Tibial artery (tissue), 4 donors: Measurements from ENCODE around the gene MT1E.
"Not testable (repeated sequence)": the region's sequence is repeated elsewhere in the genome, so short reads cannot be mapped to it uniquely, and the experiment has no call there.

Source experiments
- DNase-seq, 2 donors: peaks; one replicate each; pipeline ENCODE4 v3.0.0-alpha.2; 2019
- H3K27ac ChIP-seq, 2 donors: fragments of 200-600 bp; sonication (generic) in 1 of 2; 1 replicate in 1 of 2; 2 replicates in 1 of 2; pipeline ENCODE4 v1.5.1; 2018 to 2019; ENCODE audit warnings: mild to moderate bottlenecking in 1 of 2
- H3K27me3 ChIP-seq, 2 donors: fragments of 200-600 bp; sonication (generic) in 1 of 2; one replicate each; pipeline versions ENCODE4 v1.5.1 to v1.6.0; 2016 to 2019
- H3K36me3 ChIP-seq, 3 donors: fragments of 200-600 bp; sonication (generic) in 2 of 3; one replicate each; pipeline ENCODE4 v1.5.1; 2016 to 2019; ENCODE audit warnings: mild to moderate bottlenecking in 2 of 3
- H3K4me1 ChIP-seq, 4 donors: fragments of 200-600 bp; sonication (generic) in 2 of 4; 1 replicate in 3 of 4; 2 replicates in 1 of 4; pipeline ENCODE4 v1.5.1; 2016 to 2019
- H3K4me3 ChIP-seq, 2 donors: fragments of 200-600 bp; sonication (generic) in 1 of 2; 1 replicate in 1 of 2; 2 replicates in 1 of 2; pipeline ENCODE4 v1.5.1; 2018 to 2019; ENCODE audit warnings: mild to moderate bottlenecking in 2 of 2
- H3K9me3 ChIP-seq, 3 donors: fragments of 200-600 bp; sonication (generic) in 1 of 3; one replicate each; pipeline ENCODE4 v1.5.1; 2016 to 2019
- CTCF ChIP-seq, 2 experiments: fragments of 200-600 bp in 1 of 2; fragments of 450-650 bp in 1 of 2; IDR thresholded peaks; one replicate each; pipeline ENCODE4 v1.5.1; 2017 to 2019; ENCODE audit warnings: antibody characterized with exemption in 2 of 2, mild to moderate bottlenecking in 1 of 2, moderate library complexity in 1 of 2
- intact Hi-C: fragments of 100-400 bp; cut with DNase I; formaldehyde crosslinking; loops from one replicate; pipeline ENCODE4 v1.15.0; 2023; ENCODE audit warnings: low total_unique reads

MT1E gene

GRCh38 chr16:56616608-56617211 lies 8.9 kb upstream of the MT1E start:
- H3K36me3 ChIP-seq: no peaks in the 10 kb centered on the region
- peak overlapping the region; percentile 61 to 70 for H3K27ac ChIP-seq
- peaks cover 0 to 24% (median 15%) of the 10 kb centered on the region in 4 donors for H3K4me1 ChIP-seq
- intact Hi-C loops: no loop called here
- H3K27me3 ChIP-seq: no peaks in the 10 kb centered on the region
- TF ChIP-seq CTCF (IDR thresholded peaks at IDR 0.05): no peak
- peak overlapping the region; percentile 46 to 54 for H3K4me3 ChIP-seq
- no peak for DNase-seq
- no peaks in the 10 kb centered on the region for H3K9me3 ChIP-seq

GRCh38 chr16:56617212-56618085 lies 8.1 kb upstream of the MT1E start:
- intact Hi-C loops: no loop called here
- H3K4me3 ChIP-seq: peak overlapping the region; percentile 46 to 54
- H3K9me3 ChIP-seq: no peaks in the 10 kb centered on the region
- peaks cover 0 to 17% (median 11%) of the 10 kb centered on the region in 4 donors for H3K4me1 ChIP-seq
- DNase-seq: peak; percentile 79 to 94
- no peaks in the 10 kb centered on the region for H3K36me3 ChIP-seq
- TF ChIP-seq CTCF (IDR thresholded peaks at IDR 0.05): peak in 1 of 2 experiments; percentile 33
- H3K27ac ChIP-seq: peak overlapping the region; percentile 61 to 70
- H3K27me3 ChIP-seq: no peaks in the 10 kb centered on the region

GRCh38 chr16:56618138-56618537 lies 7.4 kb upstream of the MT1E start:
- intact Hi-C loops: no loop called here
- no peak for TF ChIP-seq CTCF (IDR thresholded peaks at IDR 0.05)
- H3K27me3 ChIP-seq: no peaks in the 10 kb centered on the region
- no peak for DNase-seq
- H3K27ac ChIP-seq: peak overlapping the region; percentile 61 to 70
- H3K9me3 ChIP-seq: no peaks in the 10 kb centered on the region
- no peak overlapping the region for H3K4me3 ChIP-seq
- H3K4me1 ChIP-seq: peaks cover 0 to 17% (median 11%) of the 10 kb centered on the region in 4 donors
- H3K36me3 ChIP-seq: no peaks in the 10 kb centered on the region

- no peak for DNase-seq
These were observed 5.2 kb upstream of the MT1E start for GRCh38 chr16:56620339-56620897.

GRCh38 chr16:56621665-56622445 lies 3.7 kb upstream of the MT1E start:
- intact Hi-C loops, DNase-seq, H3K4me3 ChIP-seq, H3K27ac ChIP-seq, H3K36me3 ChIP-seq, H3K27me3 ChIP-seq, H3K9me3 ChIP-seq: not testable (repeated sequence)
- H3K4me1 ChIP-seq: peaks cover 0 to 20% (median 13%) of the 10 kb centered on the region in 4 donors

More at GRCh38 chr16:56620339-56620897, 5.2 kb upstream of the MT1E start:
- Histone ChIP-seq H3K27ac (no peak overlapping the region), H3K9me3 (no peaks in the 10 kb centered on the region), H3K4me3 (no peak overlapping the region), H3K4me1 (peaks cover 0 to 22% (median 15%) of the 10 kb centered on the region in 4 donors), H3K36me3 (no peaks in the 10 kb centered on the region), H3K27me3 (no peaks in the 10 kb centered on the region)
- no peak for TF ChIP-seq CTCF (IDR thresholded peaks at IDR 0.05)
- intact Hi-C loops: no loop called here

GRCh38 chr16:56623184-56623583 lies 2.4 kb upstream of the MT1E start:
- intact Hi-C loops, H3K9me3 ChIP-seq, H3K27ac ChIP-seq, H3K4me3 ChIP-seq, H3K27me3 ChIP-seq, H3K36me3 ChIP-seq, DNase-seq: not testable (repeated sequence)
- peaks cover 0 to 16% (median 5%) of the 10 kb centered on the region in 4 donors for H3K4me1 ChIP-seq
